ENCODE measurements around the gene RIIAD1.
"Not testable (repeated sequence)": the region's sequence is repeated elsewhere in the genome, so short reads cannot be mapped to it uniquely, and the experiment has no call there.

Gene RIIAD1

DNA sequence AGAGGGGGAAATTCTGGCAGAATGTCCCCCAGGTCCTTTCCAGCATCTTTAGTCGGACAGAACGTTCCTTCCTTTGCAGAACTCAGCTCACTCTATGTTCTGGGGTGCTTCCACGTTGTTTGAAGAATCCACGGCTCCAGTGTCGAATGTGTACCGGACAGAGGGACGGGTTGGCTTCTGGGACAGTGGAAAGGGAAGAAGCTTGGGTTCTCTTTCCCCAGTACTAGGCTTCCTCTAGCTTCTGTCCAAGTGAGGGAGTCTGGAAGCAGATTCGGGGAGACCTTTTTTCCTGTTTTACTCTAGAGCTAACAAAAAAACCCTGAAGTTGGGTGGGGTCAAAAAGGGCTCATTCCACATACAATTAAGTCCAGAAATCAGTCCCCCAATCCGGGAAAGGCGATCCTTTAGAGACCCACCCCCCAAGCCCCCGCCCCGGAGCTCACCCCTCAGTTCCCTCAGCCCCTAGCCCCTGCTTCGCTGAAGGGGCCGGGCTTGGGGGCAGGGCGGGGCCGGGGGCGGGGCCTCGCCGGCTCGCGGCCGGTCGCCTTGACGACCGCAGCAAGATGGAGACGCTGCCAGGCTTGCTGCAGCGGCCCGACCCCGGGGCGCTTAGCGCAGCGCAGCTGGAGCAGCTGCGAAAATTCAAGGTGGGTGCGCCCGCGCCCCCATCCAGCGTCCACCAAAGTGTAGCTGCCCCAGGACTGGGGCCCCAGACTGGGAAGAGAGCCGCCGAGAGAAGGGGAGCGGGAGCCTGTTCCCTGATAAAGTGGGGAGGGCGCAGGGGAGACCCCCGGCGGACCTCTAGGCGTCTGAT lies at the start of gene RIIAD1:
RIIAD1 (plus strand) TSS at position 549 of the 814 bp plus-strand sequence; CDS start at position 564, 15 bp downstream.
- peak; percentile 17 to 27 for DNase-seq (ENCODE audit: low read depth in 2 of 2)

DNA sequence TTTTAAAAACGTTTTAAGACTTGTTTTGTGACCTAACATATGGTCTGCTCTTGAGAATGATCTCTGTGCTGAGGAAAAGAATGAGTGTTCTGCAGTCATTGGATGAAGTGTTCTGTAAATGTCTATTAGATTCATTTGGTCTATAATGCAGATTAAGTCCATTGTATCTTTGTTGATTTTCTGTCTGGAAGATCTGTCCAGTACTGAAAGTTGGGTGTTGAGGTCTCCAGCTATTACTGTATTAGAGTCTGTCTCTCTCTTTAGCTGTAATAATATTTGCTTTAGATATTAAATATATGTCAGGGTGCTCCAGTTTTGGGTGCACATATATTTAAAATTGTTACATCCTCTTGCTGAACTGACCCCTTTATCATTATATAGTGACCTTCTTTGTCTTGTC lies 47.9 kb upstream of the RIIAD1 start:
- DNase-seq (ENCODE audit: low read depth in 2 of 2), result no peak

GRCh38 chr1:151680391-151680790 lies 40.9 kb upstream of the RIIAD1 start:
- DNase-seq (ENCODE audit: low read depth in 2 of 2), result no peak

- DNase-seq (ENCODE audit: low read depth in 2 of 2), result no peak
Observed at GRCh38 chr1:151680826-151681225, 40.5 kb upstream of the RIIAD1 start.

- no peak for DNase-seq (ENCODE audit: low read depth in 2 of 2)
Observed at GRCh38 chr1:151681923-151682322, 39.4 kb upstream of the RIIAD1 start.

DNA sequence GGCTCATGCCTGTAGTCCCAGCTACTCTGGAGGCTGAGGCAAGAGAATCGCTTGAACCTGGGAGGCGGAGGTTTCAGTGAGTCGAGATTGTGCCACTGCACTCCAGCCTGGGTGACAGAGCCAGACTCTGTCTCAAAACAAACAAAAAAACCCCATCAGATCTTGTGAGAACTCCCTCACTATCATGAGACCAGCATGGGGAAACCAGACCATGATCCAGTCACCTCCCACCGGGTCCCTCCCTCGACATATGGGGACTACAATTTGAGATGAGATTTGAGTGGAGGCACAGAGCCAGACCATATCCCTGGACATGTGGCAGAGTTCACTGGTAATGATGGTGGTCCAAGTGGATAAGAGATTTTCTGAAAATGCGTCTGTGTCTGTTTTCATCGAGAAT lies 38.4 kb upstream of the RIIAD1 start:
- DNase-seq (ENCODE audit: low read depth in 2 of 2), result not testable (repeated sequence)

DNA sequence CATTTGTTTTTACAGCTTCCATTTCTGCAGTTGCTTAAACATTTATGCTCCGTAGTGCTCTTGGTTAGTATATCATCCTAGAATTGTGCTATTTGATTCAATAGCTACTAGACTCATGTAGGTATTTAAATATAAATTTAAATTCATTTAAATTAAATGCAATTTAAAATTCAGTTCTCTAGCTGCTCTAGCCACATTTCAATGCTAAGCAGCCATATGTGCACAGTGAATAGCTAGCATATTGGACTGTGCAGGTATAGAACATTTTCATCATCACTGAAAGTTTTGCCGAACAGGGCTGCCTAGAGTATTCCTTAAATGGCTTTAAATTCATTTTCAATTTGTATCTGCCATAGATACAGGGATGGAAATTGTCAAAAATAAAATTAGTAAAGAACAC lies 37.2 kb upstream of the RIIAD1 start:
- no peak for DNase-seq (ENCODE audit: low read depth in 2 of 2)

DNA sequence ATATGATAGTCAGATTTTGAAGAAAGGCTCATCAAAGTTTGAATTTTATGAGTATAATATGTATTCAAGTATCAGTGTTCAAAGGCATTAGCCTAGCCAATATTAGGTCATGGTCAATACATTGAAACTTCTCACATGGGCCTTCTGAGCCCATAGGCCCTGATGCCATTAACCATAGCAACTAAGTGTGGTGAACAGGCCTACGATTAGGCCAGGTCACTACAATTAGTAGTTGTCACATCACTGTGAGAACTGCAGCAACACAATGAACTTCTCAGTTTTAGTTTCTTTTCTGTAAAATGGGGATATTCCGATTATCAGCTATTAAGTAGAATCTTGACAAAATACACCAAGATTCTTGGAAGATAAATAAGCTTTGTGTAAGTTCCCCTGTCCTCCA lies 34.8 kb upstream of the RIIAD1 start:
- DNase-seq (ENCODE audit: low read depth in 2 of 2), result no peak

GRCh38 chr1:151689494-151689893 lies 31.8 kb upstream of the RIIAD1 start:
- DNase-seq (ENCODE audit: low read depth in 2 of 2), result no peak

GRCh38 chr1:151692226-151692625 lies 29.1 kb upstream of the RIIAD1 start:
- DNase-seq (ENCODE audit: low read depth in 2 of 2), result no peak

DNA sequence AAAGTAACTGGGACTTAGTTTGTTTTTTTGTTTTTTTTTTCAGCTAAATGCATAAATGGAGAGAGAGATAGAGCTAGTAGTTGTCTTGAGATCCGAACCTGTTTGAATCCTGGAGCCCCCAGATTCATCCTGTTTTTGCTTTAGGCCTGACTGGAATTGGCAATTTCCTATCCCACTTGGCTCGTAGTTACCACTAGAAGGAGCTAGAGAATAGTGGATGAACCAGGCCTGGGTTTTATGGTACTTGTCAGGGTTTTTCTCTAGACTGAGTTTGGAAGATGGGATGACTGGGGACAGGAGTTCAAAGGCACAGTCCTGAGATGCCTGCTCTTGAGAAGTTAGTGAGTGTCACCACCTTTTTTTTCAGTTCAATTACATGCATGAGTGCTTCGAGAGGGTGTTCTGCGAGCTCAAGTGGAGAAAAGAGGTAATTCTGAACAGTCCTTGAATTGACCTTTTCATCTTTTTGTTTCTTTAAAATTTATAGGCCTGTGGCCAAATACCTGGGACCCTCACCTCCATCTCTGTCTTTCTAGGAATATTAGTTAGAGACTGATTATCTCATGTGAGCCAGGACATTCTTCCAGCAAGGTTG lies 28.2 kb upstream of the RIIAD1 start:
- no peak for DNase-seq (ENCODE audit: low read depth in 2 of 2)

DNA sequence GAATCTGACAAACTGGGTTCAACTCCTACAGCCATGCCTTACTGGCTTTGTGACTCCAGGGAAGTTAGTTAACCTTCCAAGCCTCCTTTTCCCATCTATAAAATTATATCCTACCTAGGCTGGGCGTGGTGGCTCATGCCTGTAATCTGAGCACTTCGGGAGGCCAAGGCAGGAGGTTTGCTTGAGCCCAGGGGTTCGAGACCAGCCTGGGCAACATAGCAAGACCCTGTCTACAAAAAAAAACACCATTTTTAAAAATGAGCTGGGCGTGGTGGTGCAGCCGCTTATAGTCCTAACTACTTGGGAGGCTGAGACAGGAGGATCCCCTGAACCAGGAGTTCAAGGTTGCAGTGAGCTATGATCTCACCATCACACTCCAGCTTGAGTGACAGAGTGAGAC lies 19.8 kb upstream of the RIIAD1 start:
- no peak for DNase-seq (ENCODE audit: low read depth in 2 of 2)

- no peak for DNase-seq (ENCODE audit: low read depth in 2 of 2)
Observed at GRCh38 chr1:151702936-151703335, 18.4 kb upstream of the RIIAD1 start.

DNA sequence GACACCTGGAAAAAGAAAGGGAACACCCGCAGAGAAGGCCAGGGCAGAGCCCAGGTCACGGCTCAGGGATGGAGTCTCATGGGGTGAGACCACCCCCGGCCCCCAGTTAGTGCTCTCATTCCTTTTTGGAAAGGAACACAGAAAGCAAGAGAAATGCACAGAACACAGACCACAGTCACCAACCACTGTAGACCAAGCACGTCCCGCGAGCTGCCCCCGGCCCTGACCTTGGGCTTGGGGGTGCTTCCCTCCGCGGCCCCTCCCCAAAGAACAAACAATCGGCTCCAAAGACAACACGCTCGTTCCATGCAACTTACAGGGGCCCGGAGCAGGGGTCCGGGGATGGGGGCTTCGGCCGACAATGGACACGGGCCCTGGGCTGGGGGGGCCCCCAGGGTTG lies 17.5 kb upstream of the RIIAD1 start:
- no peak for DNase-seq (ENCODE audit: low read depth in 2 of 2)

GRCh38 chr1:151704246-151704645 lies 17.1 kb upstream of the RIIAD1 start:
- no peak for DNase-seq (ENCODE audit: low read depth in 2 of 2)

DNA sequence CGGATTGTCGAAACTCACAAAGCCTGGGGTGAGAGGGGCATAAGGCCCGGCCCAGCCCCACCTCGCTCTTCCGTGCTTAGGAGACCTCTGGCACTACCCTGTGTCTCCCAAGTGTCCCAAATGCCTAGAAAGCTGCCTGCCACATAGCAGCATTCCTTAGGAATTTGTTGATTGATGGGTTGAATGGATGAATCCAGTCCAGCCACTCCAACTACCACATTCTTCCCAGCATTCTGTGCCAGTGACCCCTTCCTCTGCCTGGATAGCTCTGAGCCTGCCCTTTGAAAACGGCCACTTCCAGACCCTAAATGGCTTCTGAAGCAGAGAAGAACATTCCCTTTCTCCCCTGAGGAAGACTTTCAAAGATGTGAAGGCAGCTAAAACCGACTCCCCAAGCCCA lies 16.2 kb upstream of the RIIAD1 start:
- DNase-seq (ENCODE audit: low read depth in 2 of 2), result no peak

DNA sequence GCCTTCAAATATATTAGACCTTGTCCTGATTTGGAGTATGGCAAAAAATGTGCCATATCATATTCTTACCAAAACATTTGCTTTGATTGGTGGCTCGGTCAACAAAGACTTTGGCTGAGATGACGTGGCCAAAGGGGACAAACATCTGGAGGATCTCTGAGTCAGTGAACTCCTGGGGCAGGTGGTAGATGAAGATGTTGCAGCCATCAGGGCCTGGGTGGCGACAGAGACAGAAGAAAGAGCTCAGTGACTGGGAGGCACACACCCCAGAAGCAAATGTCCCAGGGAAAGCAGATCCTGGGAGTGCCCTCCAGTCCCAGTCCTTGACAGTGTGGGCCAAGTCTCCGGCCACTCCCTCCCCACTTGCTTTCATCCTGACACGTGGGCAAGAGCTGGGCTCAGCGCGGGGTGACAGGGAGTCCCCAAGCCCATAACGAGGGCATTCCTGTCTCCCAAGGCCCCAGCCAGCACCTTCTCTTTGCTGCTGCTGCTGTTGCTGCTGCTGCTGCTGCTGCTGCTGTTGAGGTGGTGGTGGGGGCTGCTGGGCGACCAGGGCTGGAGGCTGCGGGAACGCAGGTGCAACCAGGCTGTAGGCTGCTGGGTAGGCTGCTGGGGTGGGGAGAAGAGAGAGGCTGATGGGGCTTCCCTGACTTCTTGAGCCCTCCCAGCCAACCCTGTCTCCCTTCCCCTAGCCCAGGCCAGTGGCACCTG lies 15.4 kb upstream of the RIIAD1 start:
- no peak for DNase-seq (ENCODE audit: low read depth in 2 of 2)

GRCh38 chr1:151706464-151707415 lies 14.6 kb upstream of the RIIAD1 start:
- DNase-seq (ENCODE audit: low read depth in 2 of 2), result no peak

- no peak for DNase-seq (ENCODE audit: low read depth in 2 of 2)
Observed at GRCh38 chr1:151707541-151708065, 13.7 kb upstream of the RIIAD1 start.

DNA sequence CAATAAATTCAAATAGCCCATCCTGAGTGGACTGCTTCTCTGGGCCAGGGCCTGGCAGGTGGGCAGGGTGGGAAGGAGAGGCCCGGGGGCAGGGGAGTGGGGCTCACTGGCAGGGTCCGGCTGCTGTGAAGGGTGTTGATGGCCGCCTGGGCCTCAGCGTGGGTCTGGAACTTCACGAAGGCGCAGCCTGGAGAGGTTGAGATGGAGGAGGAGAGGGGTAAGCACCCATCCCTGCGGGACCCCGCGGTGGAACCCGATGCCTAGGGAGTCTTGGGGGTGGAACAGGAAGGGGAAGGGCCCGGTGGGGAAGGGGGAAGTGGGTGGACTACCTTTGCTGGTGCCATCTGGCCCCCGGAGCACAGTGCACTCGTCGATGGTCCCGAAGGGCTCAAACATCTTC lies 12.4 kb upstream of the RIIAD1 start:
- no peak for DNase-seq (ENCODE audit: low read depth in 2 of 2)

DNA sequence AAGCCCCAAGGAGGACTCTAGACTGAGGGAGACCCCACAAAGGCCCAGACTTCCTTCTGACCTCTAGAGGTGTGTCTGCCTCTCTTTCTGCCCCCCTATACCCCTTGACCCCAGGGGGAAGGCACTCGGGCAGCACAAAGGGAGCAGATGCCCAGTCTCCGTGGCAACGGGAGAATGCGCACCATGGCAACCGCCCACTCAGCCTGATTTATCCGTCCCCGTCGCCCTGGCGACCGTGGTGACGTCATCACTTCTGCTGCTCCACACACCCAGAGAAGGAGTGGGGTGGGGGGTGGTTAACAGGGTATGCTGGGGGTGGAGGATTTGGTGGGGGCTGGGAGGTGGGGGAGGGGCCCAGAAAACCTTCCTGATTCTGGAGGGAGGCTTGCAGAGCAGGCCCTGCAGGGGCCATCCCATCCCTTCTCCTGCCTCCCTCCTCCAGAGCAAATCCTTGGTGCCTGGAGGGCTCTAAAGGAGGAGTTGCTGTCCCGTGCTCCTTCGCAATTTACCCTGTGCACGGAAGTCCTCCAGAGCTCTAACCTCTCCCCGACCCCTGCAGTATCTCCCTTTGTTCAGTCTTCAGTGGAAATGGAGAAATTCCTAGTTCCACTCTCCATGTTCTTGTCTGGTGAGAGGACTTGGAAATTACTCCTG lies 11.0 kb upstream of the RIIAD1 start:
- DNase-seq (ENCODE audit: low read depth in 2 of 2), result peak; percentile 19 to 22

All from stimulated activated CD8-positive, alpha-beta memory T cell treated with anti-CD3 and anti-CD28 coated beads, Interleukin-2, amount 100 ng/mL, for 48 hours (primary cell).